GM12878 (cell line): Measurements from ENCODE around the gene DNAAF5.

Experiments used
- EZH2 ChIP-seq: IDR thresholded peaks from 2 replicates; pipeline ENCODE4 v1.6.1; 2012; ENCODE audit warnings: low read depth, mild to moderate bottlenecking, control low read depth, inconsistent platforms, low read length, borderline replicate concordance; ENCODE audit not compliant: control insufficient read depth
- HDAC2 ChIP-seq: fragments of 200-600 bp; sonication (generic); IDR thresholded peaks from 2 replicates; pipeline ENCODE4 v1.6.1; 2017
- MXI1 ChIP-seq: fragments of 150-350 bp; IDR thresholded peaks from 2 replicates; pipeline ENCODE4 v1.6.1; 2011; ENCODE audit warnings: low read depth, mild to moderate bottlenecking, inconsistent platforms, low read length, improper control_type of control experiment
- POLR2A ChIP-seq: IDR thresholded peaks from 2 replicates; pipeline ENCODE4 v1.6.1; 2011; ENCODE audit warnings: low read depth, mild to moderate bottlenecking, low read length
- POLR2AphosphoS5 ChIP-seq: IDR thresholded peaks from 2 replicates; pipeline ENCODE4 v1.6.1; 2011; ENCODE audit warnings: mild to moderate bottlenecking, low read length, inconsistent platforms
- RFX5 ChIP-seq: IDR thresholded peaks from 2 replicates; pipeline ENCODE4 v1.6.1; 2011; ENCODE audit warnings: low read depth, low read length, improper control_type of control experiment
- SMC3 ChIP-seq: IDR thresholded peaks from 2 replicates; pipeline ENCODE4 v1.6.1; 2011; ENCODE audit warnings: low read length, improper control_type of control experiment, borderline replicate concordance
- SREBF2 ChIP-seq: IDR thresholded peaks from 2 replicates; pipeline ENCODE4 v1.6.1; 2012; ENCODE audit warnings: mild to moderate bottlenecking, low read length
- TF ChIP-seq, protein P1 (sequence below), 3 experiments: IDR thresholded peaks in 2 of 3; conservative IDR thresholded peaks in 1 of 3; 2 replicates each; pipeline ENCODE4 v1.5.1; 2011; ENCODE audit warnings: low read depth in 3 of 3, low read length in 3 of 3, mild to moderate bottlenecking in 3 of 3, control low read depth in 2 of 3, moderate library complexity in 2 of 3, inconsistent platforms in 1 of 3, mixed read lengths in 1 of 3; ENCODE audit not compliant: control insufficient read depth in 2 of 3, insufficient read depth in 1 of 3; ENCODE audit errors: extremely low read depth in 1 of 3

DNA sequence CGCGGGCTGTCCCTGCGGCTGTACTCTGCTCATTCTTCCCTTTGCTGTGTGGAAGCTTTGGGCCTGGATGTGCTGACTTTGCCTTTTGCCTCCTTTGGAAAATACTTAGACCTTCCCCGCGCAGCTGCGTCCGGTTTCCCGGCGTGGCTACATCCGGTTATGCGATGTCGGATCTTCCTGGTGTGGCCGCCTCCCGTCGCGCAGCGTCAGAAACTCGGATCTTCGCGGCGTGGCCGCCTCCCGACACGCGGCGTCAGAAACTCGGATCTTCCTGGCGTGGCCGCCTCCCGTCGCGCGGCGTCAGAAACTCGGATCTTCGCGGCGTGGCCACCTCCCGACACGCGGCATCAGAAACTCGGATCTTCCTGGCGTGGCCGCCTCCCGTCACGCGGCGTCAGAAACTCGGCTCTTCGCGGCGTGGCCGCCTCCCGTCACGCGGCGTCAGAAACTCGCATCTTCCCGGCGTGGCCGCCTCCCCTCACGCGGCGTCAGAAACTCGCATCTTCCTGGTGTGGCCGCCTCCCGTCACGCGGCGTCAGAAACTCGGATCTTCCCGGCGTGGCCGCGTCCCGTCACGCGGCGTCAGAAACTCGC lies 55.5 kb downstream of the DNAAF5 start:
- TF ChIP-seq SREBF2 (no peak), EZH2 (no peak), MXI1 (no peak), POLR2AphosphoS5 (no peak), SMC3 (no peak), POLR2A (no peak), RFX5 (no peak), HDAC2 (no peak)
- TF ChIP-seq, protein P1, sequence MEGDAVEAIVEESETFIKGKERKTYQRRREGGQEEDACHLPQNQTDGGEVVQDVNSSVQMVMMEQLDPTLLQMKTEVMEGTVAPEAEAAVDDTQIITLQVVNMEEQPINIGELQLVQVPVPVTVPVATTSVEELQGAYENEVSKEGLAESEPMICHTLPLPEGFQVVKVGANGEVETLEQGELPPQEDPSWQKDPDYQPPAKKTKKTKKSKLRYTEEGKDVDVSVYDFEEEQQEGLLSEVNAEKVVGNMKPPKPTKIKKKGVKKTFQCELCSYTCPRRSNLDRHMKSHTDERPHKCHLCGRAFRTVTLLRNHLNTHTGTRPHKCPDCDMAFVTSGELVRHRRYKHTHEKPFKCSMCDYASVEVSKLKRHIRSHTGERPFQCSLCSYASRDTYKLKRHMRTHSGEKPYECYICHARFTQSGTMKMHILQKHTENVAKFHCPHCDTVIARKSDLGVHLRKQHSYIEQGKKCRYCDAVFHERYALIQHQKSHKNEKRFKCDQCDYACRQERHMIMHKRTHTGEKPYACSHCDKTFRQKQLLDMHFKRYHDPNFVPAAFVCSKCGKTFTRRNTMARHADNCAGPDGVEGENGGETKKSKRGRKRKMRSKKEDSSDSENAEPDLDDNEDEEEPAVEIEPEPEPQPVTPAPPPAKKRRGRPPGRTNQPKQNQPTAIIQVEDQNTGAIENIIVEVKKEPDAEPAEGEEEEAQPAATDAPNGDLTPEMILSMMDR (IDR thresholded peaks at IDR 0.05 in 2 of 3, conservative IDR thresholded peaks at IDR 0.05 in 1 of 3; ENCODE audit: control insufficient read depth in 2 of 3, extremely low read depth in 1 of 3, insufficient read depth in 1 of 3, low read depth in 3 of 3, low read length in 3 of 3), result no peak
